ENCODE data around the gene OVAAL. TPM values are rescaled to one million over a fixed set of nuclear protein-coding genes. Genes with fewer than 3 reads are reported as not detected.

Gene OVAAL
- total and polyA plus RNA-seq, 10 of the 15 experiments (the other 5 are each of a cell fraction or from before 2014, with no cell fraction given), result 0.04 to 0.33 (median 0.06) TPM; not detected in 7

GRCh38 chr1:180594723-180595122 lies 36.0 kb downstream of the OVAAL start:
- no peaks in the 10 kb centered on the region for H4K20me1 ChIP-seq (ENCODE audit: control insufficient read depth, insufficient read depth)
- H3K27ac ChIP-seq (ENCODE audit: control insufficient read depth, insufficient read depth), result no peak overlapping the region
- TF ChIP-seq MEF2A (IDR thresholded peaks at IDR 0.05; ENCODE audit: insufficient read depth, low read depth, low read length) (no peak), NR2C2 (IDR thresholded peaks at IDR 0.05; ENCODE audit: borderline replicate concordance, control insufficient read depth, insufficient read length, low read depth) (no peak), FOXM1 (IDR thresholded peaks at IDR 0.05; ENCODE audit: low read depth, low read length) (no peak), ZNF207 (IDR thresholded peaks at IDR 0.05; ENCODE audit: borderline replicate concordance) (no peak), NR2F1 (conservative IDR thresholded peaks at IDR 0.05) (no peak), IRF3 (IDR thresholded peaks at IDR 0.05) (no peak), RCOR1 (conservative IDR thresholded peaks at IDR 0.05; ENCODE audit: low read depth, low read length) (no peak), CUX1 (IDR thresholded peaks at IDR 0.05; ENCODE audit: insufficient replicate concordance, low read depth, low read length) (no peak)
- POLR2A ChIA-PET, result no interaction called here
- CTCF ChIA-PET, result interaction anchor here (0.9 to 1.5 kb wide), 2 partner anchors 22 to 268 kb away, joined by 3 to 4 read pairs; no protein-coding TSS in a partner anchor
- BruUV-seq (replicated peaks), result no TSS peak
- no peaks in the 10 kb centered on the region for H3K27me3 ChIP-seq (replicated peaks in 1 of 2; ENCODE audit: control insufficient read depth in 2 of 2, insufficient read depth in 2 of 2, low read length in 1 of 2)
- no peak overlapping the region for H3K9ac ChIP-seq (ENCODE audit: control insufficient read depth, insufficient read depth, low read length)
- no peaks in the 10 kb centered on the region for H3K79me2 ChIP-seq (ENCODE audit: control insufficient read depth, insufficient read depth, low read length)
- no peaks in the 10 kb centered on the region for H3K4me1 ChIP-seq (ENCODE audit: control insufficient read depth, insufficient read depth, low read length)
- no peak overlapping the region for H3K4me2 ChIP-seq (ENCODE audit: control insufficient read depth, insufficient read depth)
- SMC1A ChIA-PET (ENCODE audit: uncharacterized antibody, unreplicated experiment), result interaction anchor here (0.6 to 2.0 kb wide), 3 partner anchors 9 to 268 kb away, joined by 3 to 7 read pairs (median 5); no protein-coding TSS in a partner anchor
- no peak for FAIRE-seq
- RAD21 ChIA-PET (ENCODE audit: unreplicated experiment), result interaction anchor here (1.1 to 1.4 kb wide), 2 partner anchors 12 to 52 kb away, joined by 3 read pairs; no protein-coding TSS in a partner anchor
- in situ Hi-C loops (cut with MboI), result no loop called here
- DNase-seq (ENCODE audit: low read depth, low spot score), result no peak
- intact Hi-C loops (cut with micrococcal nuclease; ENCODE audit: unreplicated experiment), result no loop called here
- no peak overlapping the region for H3K4me3 ChIP-seq
- H3K9me3 ChIP-seq (replicated peaks; ENCODE audit: control insufficient read depth, insufficient read depth, low read length), result no peaks in the 10 kb centered on the region
- H2AFZ ChIP-seq (ENCODE audit: control insufficient read depth, low read depth, low read length), result no peak overlapping the region
- ATAC-seq, result no peak
- H3K36me3 ChIP-seq (ENCODE audit: control insufficient read depth in 2 of 2, insufficient read depth in 2 of 2, low read length in 1 of 2), result no peaks in the 10 kb centered on the region
- 73% methylated on average over 6 of the region's 6 CpGs for WGBS (ENCODE audit: insufficient coverage, insufficient replicate concordance, low lambda C conversion rate, missing lambda C conversion rate)
